ENCODE results near the gene CMTM2. TPM values are rescaled to one million over a fixed set of nuclear protein-coding genes. Genes with fewer than 3 reads are reported as not detected.

CMTM2 gene
- total and polyA plus RNA-seq, 2 of the 4 experiments (the other 2 are of a cell fraction): not detected

- Histone ChIP-seq H3K79me1 (ENCODE audit: low read depth in 1 of 2, low read length in 2 of 2) (0 out of 4 replicates have a peak, but pooled peaks cover 0 to 6% of the 10 kb centered on the region in 2 experiments), H3K4ac (ENCODE audit: low read depth, low read length) (peak overlapping the region; percentile 75), H4K20me1 (ENCODE audit: insufficient read depth, low read length) (peaks cover 9% of the 10 kb centered on the region; the same call in 1 of the 2 replicates), H3K9me1 (ENCODE audit: insufficient read depth, low read length) (peaks cover 27% of the 10 kb centered on the region), H3K23ac (ENCODE audit: low read depth, low read length) (peak overlapping the region; percentile 54; the same call in 1 of the 2 replicates), H2BK20ac (ENCODE audit: low read depth, low read length) (peak overlapping the region; percentile 86), H2AK9ac (replicated peaks; ENCODE audit: low read depth, low read length, poor library complexity) (peak overlapping the region; percentile 38), H3K9me3 (ENCODE audit: control insufficient read depth, insufficient read depth, low read length) (no peaks in the 10 kb centered on the region), H3K27me3 (ENCODE audit: control insufficient read depth, insufficient read depth, low read length) (no peaks in the 10 kb centered on the region), H2BK15ac (ENCODE audit: low read depth, low read length) (peak overlapping the region; percentile 75; the same call in 2 of the 3 replicates), H4K91ac (ENCODE audit: insufficient read depth, low read depth, low read length) (peak overlapping the region; percentile 72), H4K8ac (ENCODE audit: low read depth in 2 of 2, low read length in 2 of 2) (peak overlapping the region; percentile 16 to 78; a peak in 3 of 4 replicates), H3K4me2 (ENCODE audit: low read depth, low read length) (peak overlapping the region; percentile 21; the same call in 1 of the 2 replicates), H3K18ac (ENCODE audit: low read depth, low read length) (peak overlapping the region; percentile 33), H2AFZ (replicated peaks; ENCODE audit: low read length, poor library complexity) (no peak overlapping the region), H3K27ac (ENCODE audit: insufficient read depth, low read length) (peak overlapping the region; percentile 8; the same call in 1 of the 2 replicates), H3K4me1 (ENCODE audit: control insufficient read depth, insufficient read depth, low read length) (peaks cover 37% of the 10 kb centered on the region), H3K14ac (replicated peaks; ENCODE audit: low read depth, low read length) (peak overlapping the region; percentile 63), H3K9ac (ENCODE audit: low read depth, low read length) (no peak overlapping the region), H3K4me3 (ENCODE audit: insufficient read depth, low read depth, low read length) (no peak overlapping the region), H2AK5ac (ENCODE audit: low read depth, low read length) (peak overlapping the region; percentile 55), H4K5ac (ENCODE audit: low read depth, low read length) (peak overlapping the region; percentile 72), H3K56ac (ENCODE audit: extremely low read depth, insufficient read depth, low read length) (peak overlapping the region; percentile 22; the same call in 1 of the 2 replicates), H2BK120ac (ENCODE audit: low read depth, low read length) (peak overlapping the region; percentile 74), H2BK5ac (ENCODE audit: low read depth, low read length, poor library complexity, severe bottlenecking) (peak overlapping the region; percentile 73), H3K36me3 (ENCODE audit: control insufficient read depth, insufficient read depth, low read length) (no peaks in the 10 kb centered on the region)
- WGBS, 2 experiments (ENCODE audit: extremely low coverage in 2 of 2, insufficient read length in 1 of 2): no CpG with 5 or more reads among the region's 12 CpGs
- ATAC-seq (ENCODE audit: low read depth): no peak
- TF ChIP-seq RCOR1 (IDR thresholded peaks at IDR 0.05; ENCODE audit: insufficient replicate concordance, low read length) (no peak), CEBPB (IDR thresholded peaks at IDR 0.05; ENCODE audit: low read depth, low read length) (peak; percentile 53; the same call in 1 of the 2 replicates)
- peak; percentile 65 for DNase-seq
- ChIA-PET CTCF (interaction anchor here (0.6 to 1.2 kb wide), 3 partner anchors 11 to 31 kb away, joined by 3 to 4 read pairs (median 3); no protein-coding TSS in a partner anchor), POLR2A (ENCODE audit: unreplicated experiment) (no interaction called here)
- in situ Hi-C loops (cut with MboI; ENCODE audit: low sequenced_read_pairs) (no loop called here), dilution Hi-C loops (cut with HindIII; ENCODE audit: low sequenced_read_pairs, unreplicated experiment) (no loop called here), intact Hi-C loops (cut with micrococcal nuclease) (no loop called here)
- no TSS peak for BruUV-seq (replicated peaks)
Measured at GRCh38 chr16:66619534-66620428, 40.5 kb downstream of the CMTM2 start.
